D721Med (cell line): ENCODE measurements around the gene CKLF.
"Not testable (repeated sequence)": the region's sequence is repeated elsewhere in the genome, so short reads cannot be mapped to it uniquely, and the experiment has no call there.

Experiments
- DNase-seq: peaks from one replicate; pipeline ENCODE4 v3.0.0; 2011; ENCODE audit warnings: low spot score; ENCODE audit not compliant: insufficient read length
- FAIRE-seq: peaks from 2 replicates; lab custom pipeline; 2011; peaks lifted over from hg19 to GRCh38; lab: Jason Lieb, UNC
- TF ChIP-seq, protein P1 (sequence below): IDR thresholded peaks from 2 replicates; pipeline ENCODE4 v1.5.1; 2012; ENCODE audit warnings: mild to moderate bottlenecking, control low read depth; ENCODE audit not compliant: insufficient read depth; ENCODE audit errors: missing control alignments

CKLF gene

GRCh38 chr16:66560107-66560506, 7.7 kb downstream of the CKLF start:
- DNase-seq, result no peak
- FAIRE-seq, result no peak
- TF ChIP-seq, protein P1, sequence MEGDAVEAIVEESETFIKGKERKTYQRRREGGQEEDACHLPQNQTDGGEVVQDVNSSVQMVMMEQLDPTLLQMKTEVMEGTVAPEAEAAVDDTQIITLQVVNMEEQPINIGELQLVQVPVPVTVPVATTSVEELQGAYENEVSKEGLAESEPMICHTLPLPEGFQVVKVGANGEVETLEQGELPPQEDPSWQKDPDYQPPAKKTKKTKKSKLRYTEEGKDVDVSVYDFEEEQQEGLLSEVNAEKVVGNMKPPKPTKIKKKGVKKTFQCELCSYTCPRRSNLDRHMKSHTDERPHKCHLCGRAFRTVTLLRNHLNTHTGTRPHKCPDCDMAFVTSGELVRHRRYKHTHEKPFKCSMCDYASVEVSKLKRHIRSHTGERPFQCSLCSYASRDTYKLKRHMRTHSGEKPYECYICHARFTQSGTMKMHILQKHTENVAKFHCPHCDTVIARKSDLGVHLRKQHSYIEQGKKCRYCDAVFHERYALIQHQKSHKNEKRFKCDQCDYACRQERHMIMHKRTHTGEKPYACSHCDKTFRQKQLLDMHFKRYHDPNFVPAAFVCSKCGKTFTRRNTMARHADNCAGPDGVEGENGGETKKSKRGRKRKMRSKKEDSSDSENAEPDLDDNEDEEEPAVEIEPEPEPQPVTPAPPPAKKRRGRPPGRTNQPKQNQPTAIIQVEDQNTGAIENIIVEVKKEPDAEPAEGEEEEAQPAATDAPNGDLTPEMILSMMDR, result no peak

GRCh38 chr16:66561381-66562080, 9.2 kb downstream of the CKLF start:
- FAIRE-seq (no peak), DNase-seq (no peak)
- TF ChIP-seq, protein P1, result no peak

DNA sequence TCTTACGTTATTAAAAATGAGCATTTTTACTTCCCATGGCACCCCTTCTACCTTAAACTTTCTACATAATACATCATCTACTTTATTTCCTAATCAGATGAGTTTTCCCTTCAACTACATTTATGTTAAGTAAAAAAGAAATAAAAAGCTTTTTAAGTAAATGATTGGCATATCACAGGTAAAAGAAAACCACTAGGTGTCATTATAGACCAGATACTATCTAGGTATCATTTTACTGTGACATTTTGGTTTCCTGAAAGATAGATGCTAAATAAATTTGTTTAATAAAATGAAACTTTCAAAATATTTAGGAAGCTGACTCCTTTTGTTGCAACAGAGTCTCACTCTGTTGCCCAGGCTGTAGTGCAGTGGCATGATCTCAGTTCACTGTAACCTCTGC, 10.0 kb downstream of the CKLF start:
- no peak for FAIRE-seq
- TF ChIP-seq, protein P1, result no peak
- no peak for DNase-seq

- TF ChIP-seq, protein P1, result no peak
- no peak for DNase-seq
- FAIRE-seq, result no peak
These were observed 10.6 kb downstream of the CKLF start for GRCh38 chr16:66562986-66563385.

DNA sequence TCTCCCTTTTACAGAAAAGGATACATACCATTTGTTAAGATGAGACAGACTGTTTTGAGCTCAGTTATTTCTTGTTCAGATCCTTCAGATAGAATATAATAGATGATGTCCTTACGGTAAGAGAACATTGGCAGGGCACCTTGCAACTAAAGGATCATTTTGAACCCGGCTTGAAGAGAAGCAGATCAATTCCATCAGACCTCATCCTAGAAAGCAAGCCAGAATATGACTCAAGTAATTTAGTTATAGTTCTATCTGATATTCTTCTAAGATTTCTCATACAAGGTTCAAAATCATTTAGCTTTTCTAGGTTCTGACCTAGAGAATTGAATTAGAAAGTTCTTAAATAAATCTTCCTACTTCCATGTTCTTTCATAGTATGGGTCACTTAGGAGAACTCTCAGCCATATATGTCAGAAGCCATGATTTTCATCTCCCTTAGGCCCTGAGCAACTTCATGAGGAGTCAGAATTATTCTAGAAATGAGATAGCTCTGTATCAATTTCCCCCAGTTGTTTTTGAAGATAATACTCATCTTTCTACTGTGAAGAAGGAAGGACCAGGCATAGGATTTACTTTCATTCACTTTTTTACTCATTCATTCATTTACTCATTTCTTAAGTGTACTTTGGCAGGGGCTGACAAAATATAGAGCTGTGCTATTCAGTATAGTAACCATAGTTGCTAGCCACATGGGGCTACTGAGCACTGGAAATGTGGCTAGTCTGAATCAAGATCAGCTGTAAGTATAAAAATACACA, 11.4 kb downstream of the CKLF start:
- TF ChIP-seq, protein P1, result no peak
- no peak for DNase-seq
- no peak for FAIRE-seq

- TF ChIP-seq, protein P1, result no peak
- FAIRE-seq, result no peak
- DNase-seq, result no peak
These were observed 13.9 kb downstream of the CKLF start, which contains the start of gene CMTM1 for GRCh38 chr16:66566051-66566901. TSS of gene CMTM1 (plus strand) at chr16:66566439. CDS start at chr16:66566514, 75 bp downstream.

DNA sequence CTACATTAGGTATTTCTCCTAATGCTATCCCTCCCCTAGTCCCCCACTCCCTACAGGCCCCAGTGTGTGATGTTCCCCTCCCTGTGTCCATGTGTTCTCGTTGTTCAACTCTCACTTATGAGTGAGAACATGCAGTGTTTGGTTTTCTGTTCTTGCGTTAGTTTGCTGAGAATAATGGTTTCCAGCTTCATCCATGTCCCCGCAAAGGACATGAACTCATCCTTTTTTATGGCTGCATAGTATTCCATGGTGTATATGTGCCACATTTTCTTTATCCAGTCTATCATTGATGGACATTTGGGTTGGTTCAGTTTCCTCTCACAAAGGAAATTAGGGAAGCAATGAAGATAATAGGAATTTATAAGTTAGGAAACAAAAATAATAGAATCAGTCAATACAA, 14.9 kb downstream of the CKLF start:
- not testable (repeated sequence) for FAIRE-seq, DNase-seq
